ENCODE data around the gene WDR86. TPM values are rescaled to one million over a fixed set of nuclear protein-coding genes. Genes with fewer than 3 reads are reported as not detected.

The WDR86 gene
- total RNA-seq, 2 donors from 2014 or later: 0.33 to 1.6 TPM

DNA sequence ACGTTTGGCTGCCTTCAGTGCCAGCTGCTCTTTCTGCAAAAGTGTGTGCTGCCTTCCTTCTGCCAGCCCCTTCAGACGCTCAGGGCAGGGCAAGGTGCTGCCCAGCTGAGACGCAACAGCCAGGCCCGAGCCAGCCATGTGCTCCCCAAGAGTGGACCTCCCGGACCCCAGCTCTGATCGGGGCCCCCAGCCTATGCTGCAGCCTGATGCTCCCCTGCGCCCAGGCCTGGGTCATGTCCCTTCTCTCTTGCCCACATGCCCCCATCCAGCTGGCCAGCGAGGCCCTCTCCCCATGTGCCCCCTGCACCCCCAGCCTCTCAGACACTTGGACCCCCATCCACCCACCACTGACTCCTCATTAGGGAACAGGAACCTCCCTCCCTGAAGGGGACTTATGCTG is 17.8 kb downstream of the WDR86 start:
- Histone ChIP-seq H3K36me3 (no peaks in the 10 kb centered on the region), H3K4me1 (no peaks in the 10 kb centered on the region), H3K9me3 (no peaks in the 10 kb centered on the region), H3K4me3 (no peak overlapping the region), H3K27me3 (no peaks in the 10 kb centered on the region), H3K27ac (no peak overlapping the region)
- no peak for DNase-seq (ENCODE audit: low spot score)
- TF ChIP-seq, protein P1, sequence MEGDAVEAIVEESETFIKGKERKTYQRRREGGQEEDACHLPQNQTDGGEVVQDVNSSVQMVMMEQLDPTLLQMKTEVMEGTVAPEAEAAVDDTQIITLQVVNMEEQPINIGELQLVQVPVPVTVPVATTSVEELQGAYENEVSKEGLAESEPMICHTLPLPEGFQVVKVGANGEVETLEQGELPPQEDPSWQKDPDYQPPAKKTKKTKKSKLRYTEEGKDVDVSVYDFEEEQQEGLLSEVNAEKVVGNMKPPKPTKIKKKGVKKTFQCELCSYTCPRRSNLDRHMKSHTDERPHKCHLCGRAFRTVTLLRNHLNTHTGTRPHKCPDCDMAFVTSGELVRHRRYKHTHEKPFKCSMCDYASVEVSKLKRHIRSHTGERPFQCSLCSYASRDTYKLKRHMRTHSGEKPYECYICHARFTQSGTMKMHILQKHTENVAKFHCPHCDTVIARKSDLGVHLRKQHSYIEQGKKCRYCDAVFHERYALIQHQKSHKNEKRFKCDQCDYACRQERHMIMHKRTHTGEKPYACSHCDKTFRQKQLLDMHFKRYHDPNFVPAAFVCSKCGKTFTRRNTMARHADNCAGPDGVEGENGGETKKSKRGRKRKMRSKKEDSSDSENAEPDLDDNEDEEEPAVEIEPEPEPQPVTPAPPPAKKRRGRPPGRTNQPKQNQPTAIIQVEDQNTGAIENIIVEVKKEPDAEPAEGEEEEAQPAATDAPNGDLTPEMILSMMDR (IDR thresholded peaks at IDR 0.05): no peak

DNA sequence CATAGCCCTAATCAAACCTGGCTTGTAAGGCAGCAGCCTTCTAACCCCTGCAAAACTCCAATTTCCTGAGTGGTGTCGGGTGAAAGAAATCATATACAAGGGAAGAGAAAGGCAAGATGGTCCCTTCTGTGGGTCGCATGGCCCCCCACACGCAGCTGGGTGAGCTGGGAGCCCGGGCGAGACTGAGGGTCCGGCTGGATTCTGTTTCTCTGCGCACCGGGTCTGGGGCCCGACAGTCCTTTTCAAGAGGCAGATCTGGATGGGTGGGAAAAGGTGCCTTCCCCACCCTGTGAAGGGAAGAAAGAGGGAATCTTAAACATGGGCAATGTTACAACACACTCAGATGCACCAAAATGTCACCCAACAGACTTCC is 18.5 kb downstream of the WDR86 start:
- DNase-seq (ENCODE audit: low spot score): no peak
- no peaks in the 10 kb centered on the region for H3K9me3 ChIP-seq
- TF ChIP-seq, protein P1 (IDR thresholded peaks at IDR 0.05): no peak
- H3K27ac ChIP-seq: no peak overlapping the region
- H3K27me3 ChIP-seq: no peaks in the 10 kb centered on the region
- no peaks in the 10 kb centered on the region for H3K36me3 ChIP-seq
- H3K4me3 ChIP-seq: no peak overlapping the region
- H3K4me1 ChIP-seq: no peaks in the 10 kb centered on the region

DNA sequence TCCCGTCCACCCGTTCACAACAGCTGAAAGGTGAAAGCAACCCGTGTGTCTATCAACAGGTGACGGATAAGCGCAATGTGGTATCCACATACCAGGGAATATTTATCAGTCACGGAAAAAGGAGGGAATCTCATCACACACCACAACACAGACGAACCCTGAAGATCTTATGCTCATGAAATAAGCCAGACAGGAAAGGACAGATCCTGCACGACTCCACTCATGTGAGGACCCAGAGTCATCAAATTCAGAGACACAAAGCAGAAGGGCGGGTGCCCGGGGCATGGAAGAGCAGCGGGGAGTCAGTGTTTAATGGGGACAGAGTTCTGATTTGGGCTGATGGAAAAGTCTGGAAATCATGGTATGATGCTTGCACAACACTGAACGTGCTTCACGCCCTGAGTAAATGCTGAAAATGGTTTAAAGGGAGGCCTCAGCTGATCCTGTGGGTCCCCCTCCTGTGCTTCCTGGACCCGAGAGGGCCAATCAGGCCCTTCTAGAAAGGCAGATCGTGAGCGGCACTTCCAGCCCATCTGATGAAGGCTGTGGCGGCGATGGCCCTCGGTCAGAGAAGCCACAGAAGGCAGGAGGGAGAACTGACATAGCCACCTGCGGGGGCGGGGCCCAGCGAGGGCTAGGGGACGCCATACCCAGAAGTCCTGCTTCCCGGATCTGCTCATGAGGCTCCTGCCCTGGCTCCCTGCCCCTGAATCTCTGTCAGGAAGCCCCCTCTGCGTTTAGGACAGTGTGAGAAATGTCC is 19.1 kb downstream of the WDR86 start:
- no peak overlapping the region for H3K4me3 ChIP-seq
- H3K27me3 ChIP-seq: no peaks in the 10 kb centered on the region
- H3K9me3 ChIP-seq: no peaks in the 10 kb centered on the region
- TF ChIP-seq, protein P1 (IDR thresholded peaks at IDR 0.05): no peak
- no peaks in the 10 kb centered on the region for H3K36me3 ChIP-seq
- no peak for DNase-seq (ENCODE audit: low spot score)
- no peaks in the 10 kb centered on the region for H3K4me1 ChIP-seq
- H3K27ac ChIP-seq: no peak overlapping the region

DNA sequence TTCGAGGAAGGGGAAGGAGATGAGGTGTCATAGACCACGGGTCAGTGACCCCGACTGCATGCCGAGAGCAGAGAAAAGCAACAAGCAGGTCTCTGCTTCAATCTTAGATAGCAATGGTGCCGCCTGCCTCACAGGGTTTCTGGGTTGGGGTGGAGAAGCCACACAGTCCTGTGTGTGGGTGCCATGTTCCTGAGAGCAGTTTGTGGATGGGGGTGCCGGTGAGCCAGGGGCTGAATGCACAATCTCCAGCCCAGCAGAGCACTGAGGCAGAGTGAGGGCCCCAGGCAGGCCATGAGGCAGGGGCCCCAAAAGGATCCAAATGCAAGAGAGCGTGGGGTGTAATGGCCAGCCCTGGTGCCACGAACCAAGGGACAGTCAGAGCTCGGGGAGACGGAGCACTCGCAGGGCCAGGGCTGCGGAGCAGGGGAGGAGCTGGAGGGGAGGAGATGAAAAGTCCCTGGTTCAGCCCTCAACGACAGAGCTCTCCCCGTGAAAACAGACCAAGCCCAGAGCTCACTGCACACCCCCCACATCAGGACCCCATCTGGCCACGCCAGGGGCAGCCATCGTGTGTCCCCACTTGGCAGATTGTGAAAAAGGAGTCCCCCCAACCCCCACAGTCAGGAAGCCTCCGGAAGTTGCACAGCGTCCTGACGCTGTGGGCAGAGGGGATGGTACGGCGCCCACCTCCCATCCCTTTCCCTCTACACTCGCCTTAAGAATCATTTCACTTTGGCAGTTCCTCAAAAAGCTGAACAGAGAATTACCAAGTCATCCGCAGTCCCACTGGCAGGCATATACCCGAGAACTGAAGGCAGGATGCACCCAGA is 19.9 kb downstream of the WDR86 start:
- TF ChIP-seq, protein P1 (IDR thresholded peaks at IDR 0.05): no peak
- H3K27me3 ChIP-seq: no peaks in the 10 kb centered on the region
- H3K27ac ChIP-seq: no peak overlapping the region
- no peak for DNase-seq (ENCODE audit: low spot score)
- H3K9me3 ChIP-seq: no peaks in the 10 kb centered on the region
- no peak overlapping the region for H3K4me3 ChIP-seq
- H3K4me1 ChIP-seq: no peaks in the 10 kb centered on the region
- H3K36me3 ChIP-seq: no peaks in the 10 kb centered on the region

DNA sequence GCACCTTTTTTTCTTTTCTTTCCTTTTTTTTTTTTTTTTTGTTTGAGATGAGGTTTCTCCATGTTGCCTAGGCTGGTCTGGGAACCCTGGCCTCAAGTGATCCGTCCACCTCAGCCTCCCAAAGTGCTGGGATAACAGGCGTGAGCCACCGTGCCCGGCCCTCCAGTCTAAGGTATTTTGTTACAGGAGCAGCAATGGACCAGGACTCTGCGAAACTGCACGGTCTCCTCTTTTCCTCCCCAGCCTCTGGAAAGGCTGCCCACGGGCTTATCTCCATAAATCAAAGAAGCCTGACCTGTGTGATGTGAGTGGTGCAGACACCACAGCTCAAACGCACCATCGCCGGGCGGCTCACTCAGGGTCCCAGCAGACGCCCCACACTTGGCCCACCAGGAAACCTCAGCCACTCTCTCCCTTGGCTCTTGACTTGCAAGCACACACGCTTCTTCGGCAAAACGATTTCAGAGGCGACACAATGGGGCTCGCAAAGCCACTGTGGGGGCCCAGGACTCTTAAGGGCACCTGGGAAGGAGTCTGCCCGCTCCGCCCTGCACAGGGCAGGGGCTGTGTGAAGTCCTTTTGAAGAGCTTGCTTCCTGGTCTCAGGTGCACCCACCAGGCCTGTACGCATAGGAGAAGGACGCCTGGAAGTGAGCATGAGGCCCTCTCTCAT is 20.6 kb downstream of the WDR86 start:
- Histone ChIP-seq H3K27me3 (no peaks in the 10 kb centered on the region), H3K36me3 (no peaks in the 10 kb centered on the region), H3K4me1 (no peaks in the 10 kb centered on the region), H3K4me3 (no peak overlapping the region), H3K27ac (no peak overlapping the region), H3K9me3 (no peaks in the 10 kb centered on the region)
- TF ChIP-seq, protein P1 (IDR thresholded peaks at IDR 0.05): no peak
- no peak for DNase-seq (ENCODE audit: low spot score)
